T-helper 2 cell treated with Interferon-gamma antibody and Interleukin-4, amounts not matched to agents 5 μg/mL and 100 μg/mL, for 36 hours (primary cell): ENCODE data around the gene SHOC2.
A peak's percentile ranks its signal among the peaks of the same experiment; 100 is the strongest.

ENCODE experiments used
- DNase-seq: peaks from one replicate; pipeline ENCODE4 v3.0.0; 2021; ENCODE audit warnings: low spot score
- H3K27ac Mint-ChIP-seq: one replicate; pipeline ENCODE4 v1.8.0; 2021; ENCODE audit warnings: mild to moderate bottlenecking, mixed read lengths
- H3K27me3 Mint-ChIP-seq: one replicate; pipeline ENCODE4 v1.8.0; 2021; ENCODE audit warnings: low read depth, mixed read lengths
- H3K36me3 Mint-ChIP-seq: one replicate; pipeline ENCODE4 v1.8.0; 2021; ENCODE audit warnings: low read depth, mixed read lengths
- H3K4me1 Mint-ChIP-seq: one replicate; pipeline ENCODE4 v1.8.0; 2021; ENCODE audit warnings: low read depth, mixed read lengths
- H3K4me3 Mint-ChIP-seq: one replicate; pipeline ENCODE4 v1.8.0; 2022; ENCODE audit warnings: mild to moderate bottlenecking, moderate library complexity, mixed read lengths
- H3K9me3 Mint-ChIP-seq: one replicate; pipeline ENCODE4 v1.8.0; 2021; ENCODE audit warnings: mixed read lengths

Gene SHOC2

DNA sequence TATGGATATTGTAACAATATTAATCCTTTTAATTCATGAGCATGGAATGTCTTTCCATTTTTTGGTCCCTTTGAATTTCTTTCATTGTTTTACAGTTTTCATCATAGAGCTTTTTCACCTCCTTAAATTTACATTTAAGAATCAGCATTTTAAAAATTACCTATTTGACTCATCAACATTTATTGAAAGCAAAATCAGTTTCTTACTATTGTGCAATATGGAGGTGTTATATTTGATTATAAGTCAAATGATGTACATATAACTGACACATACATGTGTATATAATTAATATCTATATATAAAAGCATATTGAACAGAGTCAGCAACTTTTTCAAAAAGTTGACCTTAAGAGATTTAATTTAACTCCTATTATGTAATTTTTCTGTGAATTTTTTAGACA lies 52.2 kb downstream of the SHOC2 start:
- Mint-ChIP-seq H3K4me1 (peaks cover 9% of the 10 kb centered on the region), H3K27me3 (no peaks in the 10 kb centered on the region), H3K4me3 (no peak overlapping the region), H3K9me3 (no peaks in the 10 kb centered on the region), H3K36me3 (peaks cover 9% of the 10 kb centered on the region), H3K27ac (no peak overlapping the region)
- no peak for DNase-seq

DNA sequence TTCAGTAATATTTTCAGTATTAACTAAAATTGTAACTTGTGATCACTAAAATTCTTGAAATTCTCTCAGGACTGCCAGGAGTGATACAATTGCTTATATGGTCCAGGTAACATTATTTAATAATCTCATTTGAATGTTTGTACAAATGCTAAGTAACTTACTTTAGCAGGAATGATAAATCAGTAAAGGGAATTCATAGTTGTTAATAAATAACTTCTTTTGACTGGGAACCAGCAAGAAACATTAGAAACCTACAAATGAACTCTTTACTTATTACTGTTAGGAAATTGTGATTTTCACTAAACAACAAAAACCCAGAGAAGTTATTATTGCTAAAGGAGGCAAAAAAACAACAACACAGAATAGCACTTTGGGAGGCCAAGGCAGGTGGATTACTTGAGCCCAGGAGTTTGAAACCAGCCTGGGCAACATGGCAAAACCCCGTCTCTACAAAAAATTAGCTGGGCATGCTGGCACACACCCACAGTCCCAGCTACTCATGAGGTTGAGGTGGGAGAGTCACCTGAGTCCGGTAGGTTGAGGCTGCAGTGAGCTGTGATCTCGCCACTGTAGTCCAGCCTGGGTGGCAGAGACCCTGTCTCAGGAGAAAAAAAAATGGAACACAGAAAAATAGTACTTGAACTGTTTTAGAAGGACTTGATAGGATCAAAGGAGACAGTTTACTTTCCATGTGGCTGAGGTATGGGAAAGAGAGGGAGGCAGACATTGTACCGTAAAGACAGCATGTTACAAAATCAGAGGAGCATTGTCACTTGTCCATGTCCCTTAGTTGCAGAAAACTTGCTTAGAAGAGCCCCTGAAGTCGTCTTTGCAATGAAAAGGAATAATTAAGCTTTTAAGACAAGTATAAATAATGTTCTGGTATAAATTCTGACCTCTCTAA lies 53.1 kb downstream of the SHOC2 start:
- Mint-ChIP-seq H3K4me3 (no peak overlapping the region), H3K27me3 (no peaks in the 10 kb centered on the region), H3K27ac (no peak overlapping the region), H3K9me3 (no peaks in the 10 kb centered on the region), H3K36me3 (peaks cover 13% of the 10 kb centered on the region), H3K4me1 (peaks cover 9% of the 10 kb centered on the region)
- DNase-seq: no peak

DNA sequence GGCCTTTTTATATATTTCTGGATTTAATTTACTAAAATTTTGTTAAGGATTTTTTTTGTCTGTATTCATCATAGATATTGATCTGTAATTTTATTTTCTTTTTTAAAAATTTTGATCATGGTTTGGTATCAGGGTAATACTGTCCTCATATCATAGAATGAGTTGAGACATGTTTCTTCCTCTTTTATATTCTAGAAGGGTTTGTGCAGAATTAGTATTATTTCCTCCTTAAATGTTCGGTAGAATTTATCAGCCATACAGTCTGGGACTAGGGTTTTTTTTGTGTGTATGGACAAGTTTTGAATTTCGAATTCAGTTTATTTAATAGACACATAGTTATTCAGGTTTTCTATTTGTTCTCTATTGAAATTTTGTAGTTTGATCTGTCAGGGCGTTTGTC lies 54.0 kb downstream of the SHOC2 start:
- H3K9me3 Mint-ChIP-seq: no peaks in the 10 kb centered on the region
- no peaks in the 10 kb centered on the region for H3K27me3 Mint-ChIP-seq
- H3K4me3 Mint-ChIP-seq: no peak overlapping the region
- no peak for DNase-seq
- H3K36me3 Mint-ChIP-seq: peaks cover 10% of the 10 kb centered on the region
- H3K27ac Mint-ChIP-seq: no peak overlapping the region
- H3K4me1 Mint-ChIP-seq: peaks cover 9% of the 10 kb centered on the region

DNA sequence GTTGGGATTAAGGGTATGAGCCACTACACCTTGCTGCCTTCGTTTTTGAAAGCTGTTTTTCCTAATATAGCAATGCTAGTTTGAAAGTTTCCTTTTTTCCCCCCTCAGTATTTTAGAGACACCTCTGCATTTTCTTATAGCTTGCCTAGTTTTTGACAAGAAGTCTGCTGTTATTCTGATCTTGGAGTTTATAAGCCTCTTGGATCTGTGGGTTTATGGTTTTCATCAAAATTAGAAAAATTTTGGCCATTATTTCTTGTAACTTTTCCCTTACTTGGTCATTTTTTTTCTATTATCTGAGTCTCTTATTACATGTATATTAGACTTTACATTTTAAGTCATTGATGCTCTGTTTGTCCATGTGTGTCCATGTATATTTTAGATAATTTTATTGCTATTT lies 57.2 kb downstream of the SHOC2 start:
- Mint-ChIP-seq H3K4me3 (no peak overlapping the region), H3K9me3 (no peaks in the 10 kb centered on the region), H3K36me3 (peaks cover 28% of the 10 kb centered on the region), H3K27me3 (no peaks in the 10 kb centered on the region), H3K4me1 (peaks cover 14% of the 10 kb centered on the region), H3K27ac (no peak overlapping the region)
- no peak for DNase-seq

DNA sequence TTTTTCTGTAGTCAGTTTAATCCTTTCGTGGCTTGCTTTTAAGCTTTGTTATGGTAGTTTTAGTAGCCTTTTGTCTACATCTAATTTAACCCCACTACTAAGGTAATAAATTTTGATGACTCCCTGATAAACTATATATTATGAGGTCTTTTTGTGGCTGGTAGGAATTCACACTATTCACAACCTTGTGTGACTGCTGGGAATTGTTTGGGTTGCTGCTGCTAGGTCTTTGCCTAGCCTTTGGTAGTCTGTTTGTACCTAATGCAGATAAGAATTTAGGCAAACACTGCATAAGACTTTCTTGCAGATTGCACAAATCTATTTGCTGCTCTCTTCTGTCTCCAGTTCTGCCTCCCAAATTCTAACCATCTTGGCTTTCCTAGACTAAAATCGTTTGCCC lies 58.3 kb downstream of the SHOC2 start:
- Mint-ChIP-seq H3K27ac (no peak overlapping the region), H3K4me1 (peaks cover 14% of the 10 kb centered on the region), H3K36me3 (peaks cover 28% of the 10 kb centered on the region), H3K9me3 (no peaks in the 10 kb centered on the region), H3K4me3 (no peak overlapping the region), H3K27me3 (no peaks in the 10 kb centered on the region)
- DNase-seq: no peak

DNA sequence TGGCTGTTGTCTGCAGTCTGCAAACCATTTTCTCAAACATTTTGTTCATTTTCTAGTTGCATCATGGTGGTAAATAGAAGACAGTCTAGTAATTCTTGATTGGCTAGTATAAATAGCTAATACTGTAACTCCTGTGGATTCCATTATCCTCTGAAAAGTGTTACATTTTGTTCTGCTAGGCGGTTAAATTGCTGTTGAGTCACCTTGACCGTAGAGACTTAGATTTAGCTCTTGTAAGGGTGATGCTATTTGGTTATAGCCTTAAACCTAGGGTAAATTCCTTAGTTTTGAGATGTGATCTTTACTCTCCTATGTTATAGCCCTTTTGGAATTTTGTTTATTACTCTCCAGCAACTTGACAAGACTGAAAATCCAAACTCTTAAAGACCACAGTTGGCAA lies 58.8 kb downstream of the SHOC2 start:
- Mint-ChIP-seq H3K27ac (no peak overlapping the region), H3K27me3 (no peaks in the 10 kb centered on the region), H3K36me3 (peaks cover 29% of the 10 kb centered on the region), H3K9me3 (no peaks in the 10 kb centered on the region), H3K4me3 (no peak overlapping the region), H3K4me1 (peaks cover 14% of the 10 kb centered on the region)
- no peak for DNase-seq

DNA sequence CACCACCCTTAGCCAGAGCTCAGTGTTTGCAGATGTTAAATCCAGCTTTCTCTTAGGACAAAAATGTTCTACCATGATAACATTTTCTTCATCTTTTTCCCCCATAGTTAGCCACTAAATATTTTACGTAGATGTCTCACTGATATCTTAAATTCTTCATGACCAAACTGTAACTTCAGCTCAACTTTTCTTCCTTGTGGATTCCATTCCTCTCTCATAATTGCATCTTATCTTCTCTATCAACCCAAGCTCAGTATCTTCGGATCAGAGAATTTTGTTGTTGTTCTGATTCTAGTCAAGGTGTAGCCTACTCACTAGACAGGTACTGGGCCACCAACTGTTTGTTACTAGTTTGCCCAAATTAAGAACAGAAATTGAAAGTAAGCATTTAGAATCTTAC lies 60.2 kb downstream of the SHOC2 start:
- Mint-ChIP-seq H3K4me1 (peaks cover 15% of the 10 kb centered on the region), H3K4me3 (no peak overlapping the region), H3K36me3 (peaks cover 35% of the 10 kb centered on the region), H3K27ac (no peak overlapping the region), H3K9me3 (no peaks in the 10 kb centered on the region), H3K27me3 (no peaks in the 10 kb centered on the region)
- no peak for DNase-seq

DNA sequence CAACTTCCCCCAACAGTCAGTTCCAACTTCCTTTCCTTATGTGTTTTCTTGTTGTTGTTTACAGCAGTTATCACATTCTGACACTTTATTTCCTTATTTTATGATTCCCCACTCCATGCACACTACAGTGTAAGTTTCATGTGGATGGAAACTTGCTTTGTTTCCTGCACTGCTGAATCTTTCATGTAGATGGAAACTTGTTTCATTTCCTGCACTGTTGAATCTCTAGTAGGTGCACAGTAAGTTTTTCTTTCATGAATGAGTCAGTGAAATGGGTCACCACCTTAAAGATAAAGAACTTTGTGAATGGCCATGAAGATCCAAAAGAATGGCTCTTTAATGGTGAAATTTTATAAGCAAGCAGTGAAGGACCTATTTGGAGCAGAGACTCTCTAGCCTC lies 61.4 kb downstream of the SHOC2 start:
- peaks cover 23% of the 10 kb centered on the region for H3K4me1 Mint-ChIP-seq
- peaks cover 35% of the 10 kb centered on the region for H3K36me3 Mint-ChIP-seq
- peak overlapping the region; percentile 29 for H3K27ac Mint-ChIP-seq
- H3K4me3 Mint-ChIP-seq: no peak overlapping the region
- no peaks in the 10 kb centered on the region for H3K27me3 Mint-ChIP-seq
- H3K9me3 Mint-ChIP-seq: no peaks in the 10 kb centered on the region
- no peak for DNase-seq

DNA sequence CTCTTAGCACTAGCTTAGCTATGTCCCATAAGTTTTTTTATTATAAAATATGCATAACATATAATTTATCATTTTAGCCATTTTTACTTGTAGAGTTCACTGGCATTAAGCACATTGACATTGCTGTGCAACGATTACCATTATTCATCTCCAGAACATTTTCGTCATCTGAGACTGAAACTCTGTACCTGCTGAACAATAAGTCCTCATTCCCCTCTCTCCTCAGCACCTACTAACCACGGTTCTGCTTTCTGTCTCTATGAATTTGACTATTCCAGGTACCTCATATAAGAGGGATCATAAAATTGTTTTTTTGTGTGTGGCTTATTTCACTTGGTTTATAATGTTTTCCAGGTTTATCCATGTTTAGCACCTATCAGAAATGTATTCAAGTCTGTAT lies 64.1 kb downstream of the SHOC2 start:
- Mint-ChIP-seq H3K4me1 (peaks cover 23% of the 10 kb centered on the region), H3K4me3 (no peak overlapping the region)
- DNase-seq: no peak

DNA sequence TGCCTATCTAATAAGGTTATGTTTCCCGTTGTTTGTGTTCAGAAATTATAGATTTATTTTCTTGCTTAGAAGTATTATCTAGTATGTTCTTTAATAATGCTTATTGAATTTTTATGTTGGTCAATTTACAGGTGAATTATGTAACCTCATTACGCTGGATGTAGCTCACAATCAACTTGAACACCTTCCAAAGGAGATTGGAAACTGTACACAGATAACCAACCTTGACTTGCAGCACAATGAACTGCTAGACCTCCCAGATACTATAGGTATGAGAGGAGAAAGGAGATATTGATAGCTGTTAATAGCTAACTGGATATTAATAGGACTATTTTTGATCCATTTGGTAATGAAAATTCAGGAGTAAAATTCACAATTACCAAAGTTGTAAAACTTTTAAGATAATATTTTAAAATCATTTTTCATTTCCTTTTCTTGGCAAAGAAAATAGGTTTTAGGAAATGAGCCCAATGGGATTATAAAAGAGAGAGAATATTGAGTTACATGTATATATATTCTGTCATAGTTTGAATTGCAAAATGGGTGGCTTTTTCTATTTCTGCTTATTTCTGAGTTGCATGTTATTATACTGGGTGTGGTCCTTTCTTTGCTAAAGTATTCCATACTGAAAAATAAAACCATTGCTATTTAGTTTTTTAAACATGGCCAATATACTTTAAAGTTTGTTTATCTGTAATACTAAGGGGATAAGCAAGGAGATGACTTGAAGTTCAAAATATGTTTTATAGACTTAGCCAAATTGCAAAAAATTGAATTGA lies 66.3 kb downstream of the SHOC2 start:
- H3K4me1 Mint-ChIP-seq: peaks cover 14% of the 10 kb centered on the region
- no peak for DNase-seq
- no peak overlapping the region for H3K4me3 Mint-ChIP-seq
- no peaks in the 10 kb centered on the region for H3K9me3 Mint-ChIP-seq
- H3K36me3 Mint-ChIP-seq: peaks cover 36% of the 10 kb centered on the region
- H3K27me3 Mint-ChIP-seq: peaks cover 10% of the 10 kb centered on the region
- no peak overlapping the region for H3K27ac Mint-ChIP-seq

More for the DNA sequence above, 64.1 kb downstream of the SHOC2 start:
- peaks cover 36% of the 10 kb centered on the region for H3K36me3 Mint-ChIP-seq
- no peaks in the 10 kb centered on the region for H3K9me3 Mint-ChIP-seq
- no peak overlapping the region for H3K27ac Mint-ChIP-seq
- H3K27me3 Mint-ChIP-seq: peaks cover under 1% of the 10 kb centered on the region

DNA sequence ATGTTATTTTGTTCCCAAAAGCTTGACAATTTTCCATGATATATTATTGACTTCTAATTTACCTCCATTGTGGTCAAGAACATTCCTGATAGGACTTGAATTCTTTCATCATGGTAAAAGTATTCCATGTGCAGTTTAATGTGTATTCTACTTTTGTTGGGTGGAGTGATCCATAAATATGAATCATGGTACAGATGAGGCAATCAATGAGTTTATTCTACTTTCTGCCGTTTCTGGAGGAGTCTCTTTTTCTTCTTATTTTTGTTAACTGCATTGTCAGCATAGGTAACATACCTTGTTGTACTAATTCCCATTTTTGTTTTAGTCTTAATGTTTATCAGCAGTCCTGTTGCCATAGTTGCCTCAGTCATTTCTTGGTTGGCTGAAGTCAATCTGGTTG lies 69.6 kb downstream of the SHOC2 start:
- Mint-ChIP-seq H3K36me3 (peaks cover 35% of the 10 kb centered on the region), H3K4me1 (peaks cover 34% of the 10 kb centered on the region), H3K27ac (no peak overlapping the region), H3K4me3 (no peak overlapping the region), H3K27me3 (peaks cover 15% of the 10 kb centered on the region), H3K9me3 (no peaks in the 10 kb centered on the region)
- no peak for DNase-seq

DNA sequence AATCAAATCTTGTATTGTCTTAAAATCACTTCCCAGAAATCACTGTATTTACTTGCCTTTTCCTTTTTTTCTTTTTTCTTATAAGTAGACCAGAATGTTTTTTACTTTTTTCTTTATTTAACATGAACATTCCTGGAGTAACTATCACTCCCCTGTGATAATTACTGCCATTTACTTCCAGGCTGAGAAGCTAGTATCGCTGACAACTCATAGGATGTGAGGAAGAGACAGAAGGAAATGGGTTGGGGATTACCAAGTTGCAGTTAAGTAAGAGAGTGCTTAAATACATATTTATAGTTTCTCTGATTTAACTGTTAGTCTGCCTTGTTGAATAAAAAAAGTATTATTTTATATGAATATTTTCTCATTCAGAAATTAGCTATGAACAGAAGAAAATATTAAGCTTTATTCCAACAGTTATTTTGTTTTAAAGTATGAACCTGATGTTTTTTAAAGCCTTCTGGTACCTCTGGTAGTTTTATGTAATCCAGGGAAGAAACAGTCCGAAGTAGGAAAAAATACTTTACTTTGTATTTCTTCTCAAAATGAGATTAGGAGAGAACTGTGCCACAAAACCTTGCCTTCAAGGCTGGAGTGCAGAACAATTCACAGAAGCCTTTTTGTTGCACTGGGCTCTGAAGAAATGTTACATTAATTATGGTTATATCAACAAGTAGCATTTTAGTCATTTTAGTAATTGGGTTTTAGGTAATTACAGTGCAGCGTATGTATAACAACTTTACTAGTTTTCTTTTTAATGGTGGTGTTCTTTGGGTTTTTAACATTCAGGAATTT lies 72.8 kb downstream of the SHOC2 start:
- H3K4me3 Mint-ChIP-seq: peak overlapping the region; percentile 75
- DNase-seq: no peak
- H3K27me3 Mint-ChIP-seq: peaks cover 20% of the 10 kb centered on the region

DNA sequence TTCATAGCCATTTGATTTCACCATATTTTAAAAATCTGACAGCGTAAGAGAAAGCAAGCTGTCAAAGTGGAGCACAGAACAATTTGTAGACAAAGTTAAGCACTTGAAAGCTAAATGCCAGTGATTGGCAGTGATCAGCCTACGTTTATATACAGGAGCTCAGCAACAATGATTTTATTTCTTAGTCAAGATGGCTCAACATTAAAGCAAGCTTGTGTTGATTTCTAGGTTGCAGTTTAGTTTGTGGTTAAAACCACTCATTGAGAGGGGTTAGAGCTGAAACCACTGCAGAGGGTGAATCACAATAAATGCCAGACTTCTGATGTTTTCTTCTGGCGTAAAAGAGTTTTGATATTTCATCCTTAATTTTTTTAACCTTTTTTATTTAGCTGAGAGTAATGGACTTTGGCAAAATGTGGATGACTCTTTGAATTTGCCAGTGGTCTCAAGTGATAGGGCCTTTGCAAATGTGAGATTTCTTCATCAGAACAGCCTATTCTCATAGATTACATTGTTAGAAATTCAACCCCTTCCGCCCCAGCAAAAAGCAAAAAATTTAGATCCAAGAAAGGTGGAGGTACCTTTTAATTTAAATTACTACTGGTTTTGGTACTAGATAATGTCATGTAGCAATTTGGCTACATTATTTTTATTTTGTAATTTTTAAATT lies 73.8 kb downstream of the SHOC2 start:
- peaks cover 20% of the 10 kb centered on the region for H3K27me3 Mint-ChIP-seq
- DNase-seq: peak; percentile 46
- H3K4me1 Mint-ChIP-seq: peaks cover 30% of the 10 kb centered on the region
- no peaks in the 10 kb centered on the region for H3K9me3 Mint-ChIP-seq
- no peak overlapping the region for H3K27ac Mint-ChIP-seq
- peak overlapping the region; percentile 75 for H3K4me3 Mint-ChIP-seq
- H3K36me3 Mint-ChIP-seq: peaks cover 36% of the 10 kb centered on the region

More for the DNA sequence above, 72.8 kb downstream of the SHOC2 start:
- H3K27ac Mint-ChIP-seq: no peak overlapping the region
- H3K36me3 Mint-ChIP-seq: peaks cover 39% of the 10 kb centered on the region
- peaks cover 30% of the 10 kb centered on the region for H3K4me1 Mint-ChIP-seq
- H3K9me3 Mint-ChIP-seq: no peaks in the 10 kb centered on the region
